ENCODE data around the gene TMEM141. TPM values are rescaled to one million over a fixed set of nuclear protein-coding genes. Genes with fewer than 3 reads are reported as not detected.
"Not testable (repeated sequence)": the region's sequence is repeated elsewhere in the genome, so short reads cannot be mapped to it uniquely, and the experiment has no call there.

The TMEM141 gene
- total RNA-seq, 1 donor from 2014 or later: 10.9 TPM

GRCh38 chr9:136793086-136793946, 2.2 kb downstream of the TMEM141 start:
- H3K9me3 ChIP-seq: no peaks in the 10 kb centered on the region
- TF ChIP-seq CTCF (IDR thresholded peaks at IDR 0.05): no peak
- no peak for DNase-seq (ENCODE audit: low spot score in 2 of 2)
- H3K27me3 ChIP-seq: no peaks in the 10 kb centered on the region
- no peaks in the 10 kb centered on the region for H3K36me3 ChIP-seq
- H3K27ac ChIP-seq: no peak overlapping the region
- peaks cover 0 to 14% of the 10 kb centered on the region in 2 donors for H3K4me1 ChIP-seq
- H3K4me3 ChIP-seq: no peak overlapping the region
- intact Hi-C loops (cut with DNase I): loop anchor here (10.0 kb wide), 1 partner anchor 431 kb away; the partner anchor contains the start of genes CYSRT1, RNF208 and RNF224

- intact Hi-C loops (cut with DNase I): loop anchor here (10.0 kb wide), 1 partner anchor 430 kb away; the partner anchor contains the start of genes CYSRT1, RNF208 and RNF224
- H3K4me3 ChIP-seq: no peak overlapping the region
- no peak for DNase-seq (ENCODE audit: low spot score in 2 of 2)
- no peak overlapping the region for H3K27ac ChIP-seq
- no peaks in the 10 kb centered on the region for H3K9me3 ChIP-seq
- peaks cover 0 to 16% of the 10 kb centered on the region in 2 donors for H3K4me1 ChIP-seq
- TF ChIP-seq CTCF (IDR thresholded peaks at IDR 0.05): no peak
- H3K36me3 ChIP-seq: no peaks in the 10 kb centered on the region
- H3K27me3 ChIP-seq: peaks cover 11% of the 10 kb centered on the region
Observed at GRCh38 chr9:136794281-136794999, 3.3 kb downstream of the TMEM141 start.

DNA sequence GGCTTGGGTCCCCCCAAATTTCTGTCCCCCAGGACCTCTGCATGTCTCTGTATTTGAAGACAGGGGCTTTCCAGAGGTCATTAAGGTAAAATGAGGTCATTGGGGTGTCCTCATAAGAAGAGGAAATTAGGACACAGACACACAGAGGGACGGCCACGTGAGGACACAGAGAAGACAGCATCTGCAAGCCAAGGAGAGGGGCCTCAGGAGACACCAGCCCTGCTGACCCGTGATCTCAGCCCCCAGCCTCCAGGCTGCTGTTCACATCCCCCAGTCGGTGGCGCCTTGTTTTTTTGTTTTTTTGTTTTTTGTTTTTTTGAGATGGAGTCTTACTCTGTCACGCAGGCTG, 3.8 kb downstream of the TMEM141 start:
- no peak for TF ChIP-seq CTCF (IDR thresholded peaks at IDR 0.05)
- Histone ChIP-seq H3K27me3 (peaks cover 11% of the 10 kb centered on the region), H3K9me3 (no peaks in the 10 kb centered on the region), H3K4me1 (peaks cover 4 to 21% of the 10 kb centered on the region in 2 donors), H3K4me3 (no peak overlapping the region), H3K36me3 (no peaks in the 10 kb centered on the region), H3K27ac (no peak overlapping the region)
- intact Hi-C loops (cut with DNase I): loop anchor here (10.0 kb wide), 1 partner anchor 430 kb away; the partner anchor contains the start of genes CYSRT1, RNF208 and RNF224
- DNase-seq (ENCODE audit: low spot score in 2 of 2): no peak

DNA sequence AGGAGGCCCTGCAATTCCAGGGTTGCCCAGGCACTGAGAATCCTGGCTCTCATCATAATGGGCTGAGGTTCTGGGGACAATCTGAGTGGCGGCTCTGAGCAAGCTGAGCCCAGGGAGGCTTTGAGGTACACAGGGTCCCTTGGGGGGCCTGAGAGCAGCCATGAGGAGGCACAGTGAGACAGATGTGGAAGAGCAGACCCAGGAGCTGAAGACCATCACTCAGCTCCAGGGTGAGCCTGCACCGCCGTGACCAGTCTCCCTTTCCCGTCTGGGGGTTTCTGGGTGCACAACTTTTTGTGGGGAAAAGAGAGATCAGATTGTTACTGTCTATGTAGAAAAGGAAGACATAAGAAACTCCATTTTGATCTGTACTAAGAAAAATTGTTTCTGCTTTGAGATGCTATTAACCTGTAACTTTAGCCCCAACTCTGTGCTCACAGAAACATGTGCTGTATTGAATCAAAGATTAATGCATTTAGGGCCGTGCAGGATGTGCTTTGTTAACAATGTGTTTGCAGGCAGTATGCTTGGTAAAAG, 5.2 kb downstream of the TMEM141 start, which contains the start of gene CCDC183:
Gene CCDC183 (plus strand): TSS at position 101 of the 537 bp plus-strand sequence. CDS start 60 bp downstream, at position 161.
- H3K27me3 ChIP-seq: peaks cover 11% of the 10 kb centered on the region
- intact Hi-C loops (cut with DNase I): loop anchor here (10.0 kb wide), 1 partner anchor 428 kb away; the partner anchor contains the start of genes CYSRT1, RNF208 and RNF224

GRCh38 chr9:136796775-136797347, 5.7 kb downstream of the TMEM141 start:
- H3K9me3 ChIP-seq; DNase-seq (ENCODE audit: low spot score in 2 of 2); H3K4me3 ChIP-seq; H3K36me3 ChIP-seq; H3K27ac ChIP-seq: not testable (repeated sequence)
- H3K4me1 ChIP-seq: peaks cover 7 to 19% of the 10 kb centered on the region in 2 donors
- intact Hi-C loops (cut with DNase I): loop anchor here (10.0 kb wide), 1 partner anchor 428 kb away; the partner anchor contains the start of genes CYSRT1, RNF208 and RNF224
- H3K27me3 ChIP-seq: peaks cover 11% of the 10 kb centered on the region

More for the DNA sequence above, 5.2 kb downstream of the TMEM141 start, which contains the start of gene CCDC183:
- Histone ChIP-seq H3K27ac (no peak within 1 kb of the TSS), H3K4me3 (no peak within 1 kb of the TSS), H3K36me3 (no peaks in the 10 kb centered on the region), H3K9me3 (no peaks in the 10 kb centered on the region), H3K4me1 (peaks cover 7 to 24% of the 10 kb centered on the region in 2 donors)
- no peak for TF ChIP-seq CTCF (IDR thresholded peaks at IDR 0.05)
- no peak for DNase-seq (ENCODE audit: low spot score in 2 of 2)

Measured in ascending aorta (tissue), 2 donors.